Activated T-cell treated with anti-CD3 and anti-CD28 coated beads for 24 hours (primary cell): ENCODE results near the gene HGS.

Experiments used
- DNase-seq: peaks from one replicate; pipeline ENCODE4 v3.0.0-alpha.2; 2020; ENCODE audit warnings: low read depth

Gene HGS

DNA sequence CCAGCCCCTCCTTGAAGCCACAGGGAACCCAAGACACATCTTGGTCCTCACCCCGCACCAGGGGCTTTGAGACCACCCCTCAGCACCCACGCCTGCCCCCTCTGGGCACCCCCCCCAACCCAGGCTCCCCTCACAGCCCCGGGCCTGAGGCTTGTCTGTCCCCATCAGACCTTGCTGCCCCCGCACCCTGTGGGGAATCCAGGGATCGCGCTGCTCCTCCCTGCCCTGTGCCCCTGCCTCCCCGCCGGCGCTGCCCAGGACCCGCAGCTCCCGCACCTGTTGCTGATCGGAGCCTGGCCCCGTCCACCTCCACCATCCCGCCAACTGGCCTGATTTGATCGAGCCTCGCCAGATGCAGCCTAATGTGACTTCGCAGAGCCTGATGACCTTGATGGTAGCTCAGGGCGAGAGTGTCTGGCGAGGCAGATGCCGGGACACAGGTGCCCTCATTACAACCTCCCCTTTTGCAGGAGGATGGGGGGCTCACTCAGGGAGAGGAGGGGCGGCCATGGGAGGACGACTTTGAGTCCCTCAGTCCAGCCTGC lies 57.3 kb downstream of the HGS start:
- no peak for DNase-seq

DNA sequence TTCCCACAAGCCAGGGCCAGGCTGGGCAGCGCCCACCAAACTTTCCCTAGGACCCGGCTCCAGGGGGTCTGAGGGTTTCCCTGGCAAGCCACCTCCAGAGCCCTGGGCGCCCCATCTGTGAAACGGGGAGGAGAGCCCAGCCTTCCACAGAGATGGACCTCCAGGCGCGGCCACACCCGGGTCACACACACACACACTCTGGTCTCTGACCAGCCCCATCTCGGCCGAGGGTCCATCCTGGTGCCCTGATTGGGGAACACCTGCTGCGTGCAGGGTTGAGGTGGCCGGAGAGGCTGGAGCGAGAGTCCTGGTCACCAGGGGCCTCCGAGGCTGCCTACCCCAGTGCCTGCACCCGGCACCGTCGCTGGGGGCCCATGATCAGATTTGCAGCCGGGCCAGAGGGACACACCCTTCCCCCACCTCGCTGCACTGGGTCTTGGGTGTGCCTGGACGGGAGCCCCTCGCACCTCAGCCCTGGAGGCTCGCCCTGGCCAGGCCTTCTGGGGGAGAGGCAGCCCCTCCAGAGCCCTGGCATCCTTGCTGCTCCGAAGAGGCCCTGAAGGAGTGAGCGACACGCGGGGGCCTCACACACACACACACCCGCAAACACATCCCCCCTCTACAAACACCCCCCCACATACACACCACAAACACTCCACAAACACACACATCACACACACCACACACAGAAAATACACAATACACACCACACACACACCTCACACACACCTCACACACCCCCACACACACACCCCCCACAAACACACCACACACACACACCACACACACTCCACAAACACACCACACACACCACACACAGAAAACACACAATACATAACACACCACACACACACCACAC lies 58.0 kb downstream of the HGS start:
- DNase-seq = no peak
